HCEC 1CT (cell line): ENCODE results near the gene METAP1D.

Experiments
- DNase-seq: peaks from one replicate; pipeline ENCODE4 v3.0.0-alpha.2; 2017

The METAP1D gene

DNA sequence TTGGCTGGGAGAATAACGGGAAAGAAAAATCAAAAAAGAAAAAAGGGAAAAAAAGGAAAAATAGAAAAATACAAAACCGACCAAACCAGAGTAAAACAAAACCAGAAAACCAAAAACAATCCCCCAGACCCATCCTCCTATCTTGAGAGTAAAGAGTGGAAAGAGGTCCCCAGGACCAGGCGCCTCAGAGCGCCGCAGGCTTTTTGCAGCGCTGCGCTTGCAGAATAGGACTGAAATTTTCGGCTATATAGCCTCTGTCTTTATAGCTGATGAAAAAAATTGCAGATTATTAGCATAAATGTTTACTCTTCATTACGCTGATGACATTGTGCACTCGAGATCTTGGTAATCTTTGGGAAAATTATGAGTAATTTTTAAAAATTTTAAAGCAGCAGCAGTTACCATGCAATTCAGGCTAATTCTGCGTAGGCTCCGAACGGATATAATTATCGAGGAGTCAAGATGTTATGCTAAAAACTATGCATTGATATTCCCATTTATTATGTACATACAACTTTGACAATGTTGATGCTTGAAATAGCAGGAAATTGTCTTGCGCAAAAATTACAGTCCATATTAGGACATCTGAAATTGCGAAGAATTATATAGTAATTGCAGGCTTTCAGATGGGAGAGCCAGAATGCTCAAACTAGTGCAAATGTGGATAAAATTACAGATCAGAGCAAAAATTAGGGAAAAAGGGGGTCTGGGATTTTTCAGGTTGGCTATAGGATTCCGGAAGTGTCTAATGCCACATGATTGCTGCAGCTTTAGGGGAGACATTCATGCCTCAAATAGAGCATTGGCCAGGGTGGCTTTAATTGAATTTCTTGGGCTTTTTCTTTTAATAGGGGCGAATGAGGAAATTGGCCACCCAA, 93.9 kb downstream of the METAP1D start:
- peak; percentile 12 for DNase-seq

DNA sequence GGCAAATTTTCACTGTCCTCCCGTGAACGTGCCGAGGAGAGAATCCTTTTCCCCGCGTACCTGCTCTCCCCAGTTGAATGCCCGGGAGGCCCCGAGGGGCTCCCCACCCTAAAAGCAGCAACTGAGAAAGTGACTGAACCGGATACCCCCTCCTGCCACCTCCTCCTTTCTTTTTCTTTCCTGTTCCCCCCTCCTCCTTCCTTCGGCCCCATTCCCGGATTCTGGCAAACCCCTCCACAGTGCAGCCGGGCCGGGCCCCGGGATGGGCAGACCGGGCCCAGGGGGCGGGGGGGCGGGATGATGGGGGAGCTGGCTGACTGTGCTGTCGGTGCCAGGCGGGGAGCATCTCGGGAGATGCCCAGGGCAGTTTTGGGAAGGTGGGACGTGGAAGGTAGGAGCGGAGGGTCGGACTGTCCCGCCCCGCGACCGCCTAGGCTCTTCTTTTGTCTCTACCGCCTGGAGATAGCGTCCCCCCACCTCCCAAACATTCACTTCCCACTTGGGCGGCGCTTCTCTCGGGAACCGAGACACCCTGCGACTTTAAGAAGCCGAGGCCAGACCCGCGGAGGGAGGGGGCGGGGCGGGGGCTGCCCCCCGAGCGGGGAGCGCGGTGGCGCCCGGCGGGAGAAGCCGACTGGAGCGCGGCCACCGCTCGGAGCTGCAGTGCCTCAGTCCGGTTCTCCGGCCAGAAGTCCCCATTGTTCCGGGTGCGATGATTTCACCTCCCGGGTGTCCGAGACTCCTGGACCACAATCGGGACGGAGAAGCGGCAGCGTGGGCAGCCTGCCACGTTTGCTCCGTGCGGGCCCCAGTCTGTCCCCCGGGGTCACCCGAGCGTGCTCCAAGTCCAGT, 94.8 kb downstream of the METAP1D start:
- DNase-seq: peak; percentile 22

DNA sequence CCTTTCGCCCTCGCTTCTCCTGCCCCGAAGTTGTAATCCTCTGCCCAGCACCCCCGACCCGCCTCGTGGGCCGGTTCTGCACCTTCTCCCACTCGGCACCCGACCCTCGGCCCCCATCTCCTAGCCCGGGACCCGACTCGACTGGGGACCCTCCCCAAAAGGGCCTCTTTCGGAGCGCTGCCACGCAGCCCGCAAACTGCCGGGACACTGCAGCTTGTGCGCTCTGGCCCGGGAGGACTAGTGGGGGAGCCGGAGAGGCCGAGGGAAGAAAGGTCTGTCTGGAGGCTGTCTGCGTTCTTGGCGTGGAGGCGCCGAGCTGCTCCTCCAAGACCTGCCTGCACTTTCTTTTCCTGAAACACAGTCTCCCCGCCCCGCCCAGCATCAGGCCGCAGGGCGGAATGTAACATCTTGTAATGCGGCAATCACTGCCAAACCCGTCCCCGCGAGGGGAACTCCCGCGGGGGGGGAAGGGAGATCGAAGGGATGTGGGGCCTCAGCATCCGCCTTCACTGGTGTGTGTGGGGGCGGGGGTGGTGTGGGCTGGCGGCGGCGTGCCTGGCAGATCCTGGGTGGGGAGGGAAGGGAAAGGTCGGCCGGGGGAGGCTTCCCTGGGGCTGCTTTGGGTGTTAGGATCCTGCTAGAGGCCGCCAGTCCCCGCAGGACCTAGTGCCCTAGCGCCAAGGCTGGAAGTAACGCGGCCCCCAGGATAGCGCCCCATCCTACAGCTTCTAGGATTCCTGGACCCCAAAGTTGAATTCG, 95.6 kb downstream of the METAP1D start:
- DNase-seq: peak; percentile 66

- DNase-seq: no peak
Observed at GRCh38 chr2:172095905-172096625, 96.3 kb downstream of the METAP1D start.

DNA sequence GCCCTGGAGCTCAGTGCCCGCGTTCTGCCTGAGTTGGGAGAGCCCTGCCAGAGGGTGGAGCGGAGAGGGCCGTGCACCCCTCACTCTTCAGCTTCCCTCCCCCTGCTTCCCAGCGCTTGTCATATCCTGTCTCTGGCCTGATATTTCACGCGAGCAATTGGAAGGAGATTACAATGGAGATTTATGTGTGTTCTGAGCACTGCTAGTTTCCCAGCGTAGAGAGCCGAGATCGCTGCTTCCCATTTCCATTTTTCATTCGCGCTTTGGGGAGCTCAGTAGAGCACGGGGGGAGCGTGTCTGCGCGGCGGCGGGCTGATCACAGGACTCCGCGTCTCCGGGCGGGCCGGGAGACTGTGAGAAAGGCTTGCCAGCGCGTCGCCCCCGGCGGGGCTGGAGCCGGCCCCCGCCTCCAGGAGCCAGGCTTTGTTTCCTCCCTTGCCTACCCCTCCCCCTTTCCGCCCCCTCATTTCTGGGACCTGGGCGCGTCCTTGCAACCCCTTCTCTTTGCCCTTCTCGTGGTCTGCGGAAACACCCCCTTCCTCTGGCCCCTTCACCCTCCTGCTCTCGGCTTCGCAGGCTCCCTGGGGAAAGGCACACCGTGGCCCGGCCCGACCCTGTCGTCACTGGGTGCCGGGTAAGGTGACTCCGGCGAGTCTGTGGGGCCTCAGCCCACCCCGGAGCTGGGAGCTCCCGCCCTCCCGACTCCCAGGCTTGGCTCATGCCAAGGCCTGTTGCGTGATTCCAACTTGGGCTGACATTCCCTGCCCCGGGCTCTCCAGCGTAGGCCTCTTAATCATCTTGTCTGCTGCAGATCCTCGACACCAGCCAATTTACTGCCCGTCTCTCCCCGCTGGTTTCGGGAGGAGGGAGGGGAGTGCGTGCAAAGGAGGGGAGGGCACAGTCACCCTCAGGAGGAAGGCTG, 97.1 kb downstream of the METAP1D start:
- DNase-seq: peak; percentile 52

DNA sequence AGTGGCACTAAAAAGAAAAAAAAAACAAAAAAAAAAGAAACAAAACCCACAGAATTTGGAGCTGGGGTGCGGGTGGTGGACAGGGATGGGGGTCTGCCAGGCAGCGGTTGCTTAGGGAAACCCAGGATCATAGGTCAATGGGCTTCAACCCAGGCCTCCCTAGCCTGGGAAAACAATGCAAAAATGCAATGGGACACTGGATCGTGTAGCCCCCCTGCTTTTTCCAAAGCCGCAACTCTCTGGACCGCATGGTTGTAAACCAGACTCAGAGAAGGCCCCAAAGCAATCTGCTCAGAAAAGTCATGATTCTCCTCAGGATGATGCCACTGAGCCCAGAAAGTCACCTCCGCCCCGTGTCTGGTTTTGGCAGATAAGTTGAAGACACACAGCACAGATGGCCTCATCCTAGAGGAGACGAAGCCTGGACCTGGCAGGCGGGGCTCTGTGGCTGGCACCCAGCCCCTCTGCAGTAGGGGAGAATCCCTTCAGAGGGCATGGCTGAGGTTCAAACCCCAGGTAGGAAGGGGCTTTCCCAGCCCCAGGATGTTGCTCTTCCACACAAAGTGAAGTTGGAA, 97.9 kb downstream of the METAP1D start:
- DNase-seq: no peak

DNA sequence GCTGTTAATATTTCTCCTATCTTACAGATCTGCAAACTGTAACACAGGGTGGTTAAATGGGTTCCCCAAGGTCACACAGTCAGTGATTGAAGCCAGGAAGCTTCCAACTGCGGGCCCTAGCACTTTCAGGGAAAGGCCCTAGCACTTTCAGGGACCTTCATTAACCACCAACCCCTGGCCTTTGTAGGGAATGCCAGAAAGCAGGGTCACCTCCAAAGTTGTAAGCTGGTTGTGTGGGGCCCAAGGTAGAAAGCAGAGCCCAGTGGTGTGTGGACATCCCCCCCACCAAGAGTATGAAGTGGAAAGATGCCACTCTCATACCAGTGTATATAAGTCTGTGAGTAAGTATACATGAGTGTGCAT, 98.5 kb downstream of the METAP1D start:
- no peak for DNase-seq

- DNase-seq: peak; percentile 66
Observed at GRCh38 chr2:172098650-172099471, 99.1 kb downstream of the METAP1D start.

GRCh38 chr2:172099472-172100079, 99.8 kb downstream of the METAP1D start:
- no peak for DNase-seq

- no peak for DNase-seq
Observed at GRCh38 chr2:172100080-172100934, 100.6 kb downstream of the METAP1D start.

GRCh38 chr2:172100935-172101820, 101.4 kb downstream of the METAP1D start:
- no peak for DNase-seq

DNA sequence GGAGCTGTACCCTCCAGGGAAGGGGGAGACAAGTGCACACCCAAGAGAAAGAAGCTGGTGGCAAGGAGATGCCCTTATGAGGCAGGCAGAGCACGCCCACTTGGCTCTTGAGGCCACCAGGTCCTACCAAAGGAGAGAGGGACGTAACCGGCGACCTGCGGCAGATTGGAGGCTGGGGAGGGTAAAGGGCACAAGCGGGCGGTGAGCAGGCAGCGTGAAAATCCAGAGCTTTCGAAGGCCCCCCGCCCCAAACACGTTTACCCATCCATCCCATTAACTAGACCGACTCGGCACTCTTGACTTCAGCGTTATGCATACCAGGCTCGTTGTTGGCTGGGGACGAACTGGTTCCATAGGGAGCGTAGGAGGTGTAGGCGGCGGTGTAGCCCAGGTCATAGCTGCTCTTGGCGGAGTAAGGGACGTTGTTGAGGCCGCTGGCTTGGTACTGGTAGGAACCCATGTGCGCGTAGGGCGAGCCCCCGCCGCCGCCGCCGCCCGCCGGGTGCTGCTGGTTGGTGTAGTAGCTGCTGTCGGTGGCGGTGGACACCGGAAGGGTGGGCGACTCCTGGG, 102.2 kb downstream of the METAP1D start:
- no peak for DNase-seq

DNA sequence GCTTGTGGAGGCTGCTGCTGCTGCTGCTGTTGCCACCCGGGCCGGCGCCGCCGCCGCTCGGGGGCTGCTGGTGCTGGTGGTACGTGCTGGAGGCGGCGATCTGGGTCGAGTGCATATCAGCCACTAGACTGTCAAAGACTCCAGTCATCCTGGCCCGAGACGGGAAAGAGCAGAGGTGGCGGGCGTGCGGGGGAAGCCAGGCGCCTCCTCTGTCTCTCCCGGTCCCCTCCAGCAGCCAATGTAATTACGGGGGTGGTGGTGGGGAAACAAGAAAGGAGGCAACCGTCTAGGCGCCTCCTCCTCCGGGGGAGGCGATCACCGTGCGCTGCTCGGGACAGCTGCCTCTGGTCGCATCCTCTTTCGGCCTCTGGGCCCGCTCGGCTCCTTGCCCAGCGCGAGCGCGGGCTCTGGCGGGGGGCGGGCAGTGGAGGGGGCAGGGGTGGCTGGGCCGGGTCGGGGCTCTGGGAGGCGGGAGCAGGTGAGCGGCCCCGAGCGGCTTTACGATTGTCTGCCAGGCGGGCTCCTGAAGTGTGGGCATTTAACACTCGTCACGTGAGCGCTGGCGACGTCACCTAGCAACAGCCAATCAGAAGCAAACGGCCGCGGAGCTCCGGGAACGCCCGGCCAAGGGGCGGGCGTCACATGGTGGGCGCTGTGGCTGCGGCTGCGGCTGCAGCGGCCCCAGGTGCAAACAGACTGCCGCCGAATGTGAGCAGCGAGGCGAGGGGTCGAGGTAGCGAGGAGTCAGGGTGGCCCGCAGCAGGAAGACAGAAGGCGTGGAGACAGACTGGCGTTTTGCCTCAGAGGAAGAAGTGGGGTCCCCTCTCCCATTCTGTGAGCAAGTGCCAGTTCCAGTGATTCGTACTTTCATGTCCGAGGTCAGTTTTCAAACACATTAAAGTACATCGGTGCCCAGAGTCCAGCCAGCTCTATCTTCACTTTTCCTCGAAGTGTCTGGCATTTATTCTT, 102.9 kb downstream of the METAP1D start, which contains the start of gene DLX2:
TSS of gene DLX2 (minus strand) at position 510 of the 969 bp plus-strand sequence. CDS start at position 148, 362 bp downstream.
- peak; percentile 80 for DNase-seq

DNA sequence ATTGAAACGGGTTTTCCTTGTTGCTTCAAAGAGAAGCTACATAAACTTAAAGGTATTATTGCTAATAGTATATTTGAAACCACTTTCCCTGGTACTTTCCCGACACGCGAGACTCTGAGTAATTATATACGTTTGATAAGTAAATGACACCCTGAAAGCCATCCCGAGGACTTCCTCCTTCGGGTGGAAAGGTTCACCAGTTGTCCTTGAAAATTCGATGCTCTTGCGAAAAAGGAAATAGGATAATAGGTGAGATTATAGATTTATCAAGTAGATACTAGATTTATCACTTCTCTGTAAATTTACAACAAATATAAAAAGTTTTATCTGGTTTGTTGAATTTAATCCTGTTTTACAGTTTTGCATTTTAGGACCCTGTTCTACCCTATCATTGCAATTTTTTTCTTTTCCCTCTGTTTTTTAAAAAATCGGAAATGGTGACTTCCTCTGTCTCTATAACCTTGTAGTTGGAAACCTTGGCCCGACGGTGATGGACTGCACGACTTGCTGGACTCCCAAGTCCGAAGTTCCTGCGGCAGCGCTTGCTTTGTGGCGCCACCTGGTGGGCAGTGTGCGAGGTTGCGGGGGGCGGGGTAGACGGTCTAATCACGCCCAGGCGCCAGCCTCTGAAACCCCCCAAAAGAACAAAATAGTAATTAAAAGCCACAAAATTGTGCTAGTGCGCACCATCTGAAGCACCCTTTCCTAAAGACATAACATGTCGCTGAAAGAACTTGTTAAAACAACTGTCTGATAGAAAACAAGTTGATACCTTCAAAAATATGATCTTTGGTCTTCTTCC, 103.9 kb downstream of the METAP1D start:
- peak; percentile 77 for DNase-seq
